Measurements from ENCODE around the gene TMEM138. TPM values are rescaled to one million over a fixed set of nuclear protein-coding genes. Genes with fewer than 3 reads are reported as not detected.

TMEM138 gene
- total RNA-seq, 1 experiment from 2014 or later, result 38.8 TPM

DNA sequence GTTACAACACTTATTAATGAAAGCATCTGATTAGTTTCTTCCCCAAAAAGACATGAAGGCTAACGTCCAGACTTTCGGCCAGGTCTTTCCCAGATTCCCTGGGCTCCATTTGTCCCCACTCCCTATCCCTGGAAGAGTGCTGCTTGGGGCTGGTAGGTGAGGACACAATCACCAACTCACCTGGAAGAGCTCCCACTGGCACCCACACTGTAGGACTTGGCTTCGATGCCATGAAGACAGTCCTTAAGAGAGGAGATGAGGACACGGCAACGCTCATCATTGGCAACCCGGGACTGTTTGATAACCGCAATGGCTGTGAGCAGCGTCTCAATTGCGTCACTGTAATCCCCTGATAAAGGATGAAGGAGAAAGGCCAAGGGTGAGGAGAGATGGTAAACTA lies 49.4 kb downstream of the TMEM138 start:
- H3K27ac Mint-ChIP-seq, result no peak overlapping the region
- TF ChIP-seq TCF7 (CRISPR knock-in tag; IDR thresholded peaks at IDR 0.05; ENCODE audit: low read depth), result no peak
- no peak for TF ChIP-seq OVOL2 (CRISPR knock-in tag; IDR thresholded peaks at IDR 0.05; ENCODE audit: borderline replicate concordance)
- TF ChIP-seq, protein P1, sequence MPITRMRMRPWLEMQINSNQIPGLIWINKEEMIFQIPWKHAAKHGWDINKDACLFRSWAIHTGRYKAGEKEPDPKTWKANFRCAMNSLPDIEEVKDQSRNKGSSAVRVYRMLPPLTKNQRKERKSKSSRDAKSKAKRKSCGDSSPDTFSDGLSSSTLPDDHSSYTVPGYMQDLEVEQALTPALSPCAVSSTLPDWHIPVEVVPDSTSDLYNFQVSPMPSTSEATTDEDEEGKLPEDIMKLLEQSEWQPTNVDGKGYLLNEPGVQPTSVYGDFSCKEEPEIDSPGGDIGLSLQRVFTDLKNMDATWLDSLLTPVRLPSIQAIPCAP (CRISPR knock-in tag; IDR thresholded peaks at IDR 0.05), result no peak
- TF ChIP-seq, protein P2, sequence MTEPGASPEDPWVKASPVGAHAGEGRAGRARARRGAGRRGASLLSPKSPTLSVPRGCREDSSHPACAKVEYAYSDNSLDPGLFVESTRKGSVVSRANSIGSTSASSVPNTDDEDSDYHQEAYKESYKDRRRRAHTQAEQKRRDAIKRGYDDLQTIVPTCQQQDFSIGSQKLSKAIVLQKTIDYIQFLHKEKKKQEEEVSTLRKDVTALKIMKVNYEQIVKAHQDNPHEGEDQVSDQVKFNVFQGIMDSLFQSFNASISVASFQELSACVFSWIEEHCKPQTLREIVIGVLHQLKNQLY (CRISPR knock-in tag; IDR thresholded peaks at IDR 0.05), result no peak
- no peak for TF ChIP-seq CDX4 (CRISPR knock-in tag; IDR thresholded peaks at IDR 0.05; ENCODE audit: borderline replicate concordance)
- no peak for TF ChIP-seq MYBL2 (CRISPR knock-in tag; IDR thresholded peaks at IDR 0.05)
- no peak for TF ChIP-seq CTCF (IDR thresholded peaks at IDR 0.05)

GRCh38 chr11:61413496-61413895 lies 51.3 kb downstream of the TMEM138 start:
- no peak overlapping the region for H3K27ac Mint-ChIP-seq
- ChIA-PET CTCF (interaction anchor here (0.7 to 1.1 kb wide), 2 partner anchors 28 to 225 kb away, joined by 3 read pairs; no protein-coding TSS in a partner anchor), POLR2A (interaction anchor here (0.7 kb wide), 1 partner anchor 22 kb away, joined by 4 read pairs; no protein-coding TSS in a partner anchor)
- peaks cover 87% of the 10 kb centered on the region for H3K36me3 Mint-ChIP-seq
- no peak overlapping the region for H3K4me3 Mint-ChIP-seq
- no peaks in the 10 kb centered on the region for H3K9me3 Mint-ChIP-seq
- no peak for DNase-seq (ENCODE audit: low spot score)
- H3K4me1 Mint-ChIP-seq, result no peaks in the 10 kb centered on the region
- H3K27me3 Mint-ChIP-seq (ENCODE audit: low read depth), result no peaks in the 10 kb centered on the region
- no peak for ATAC-seq
- TF ChIP-seq, protein P3, sequence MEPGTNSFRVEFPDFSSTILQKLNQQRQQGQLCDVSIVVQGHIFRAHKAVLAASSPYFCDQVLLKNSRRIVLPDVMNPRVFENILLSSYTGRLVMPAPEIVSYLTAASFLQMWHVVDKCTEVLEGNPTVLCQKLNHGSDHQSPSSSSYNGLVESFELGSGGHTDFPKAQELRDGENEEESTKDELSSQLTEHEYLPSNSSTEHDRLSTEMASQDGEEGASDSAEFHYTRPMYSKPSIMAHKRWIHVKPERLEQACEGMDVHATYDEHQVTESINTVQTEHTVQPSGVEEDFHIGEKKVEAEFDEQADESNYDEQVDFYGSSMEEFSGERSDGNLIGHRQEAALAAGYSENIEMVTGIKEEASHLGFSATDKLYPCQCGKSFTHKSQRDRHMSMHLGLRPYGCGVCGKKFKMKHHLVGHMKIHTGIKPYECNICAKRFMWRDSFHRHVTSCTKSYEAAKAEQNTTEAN (CRISPR knock-in tag; IDR thresholded peaks at IDR 0.05), result no peak
- TF ChIP-seq NR3C1 (CRISPR knock-in tag; conservative IDR thresholded peaks at IDR 0.05; ENCODE audit: low read depth) (no peak), NR1H2 (CRISPR knock-in tag; IDR thresholded peaks at IDR 0.05) (no peak), FOXK1 (CRISPR knock-in tag; IDR thresholded peaks at IDR 0.05) (no peak), RORB (CRISPR knock-in tag; IDR thresholded peaks at IDR 0.05) (no peak), SMAD4 (CRISPR knock-in tag; IDR thresholded peaks at IDR 0.05) (no peak), CTCF (IDR thresholded peaks at IDR 0.05) (no peak), E2F5 (CRISPR knock-in tag; IDR thresholded peaks at IDR 0.05) (no peak)
- TF ChIP-seq, protein P4, sequence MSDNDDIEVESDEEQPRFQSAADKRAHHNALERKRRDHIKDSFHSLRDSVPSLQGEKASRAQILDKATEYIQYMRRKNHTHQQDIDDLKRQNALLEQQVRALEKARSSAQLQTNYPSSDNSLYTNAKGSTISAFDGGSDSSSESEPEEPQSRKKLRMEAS (CRISPR knock-in tag; IDR thresholded peaks at IDR 0.05), result no peak
- TF ChIP-seq, protein P5, sequence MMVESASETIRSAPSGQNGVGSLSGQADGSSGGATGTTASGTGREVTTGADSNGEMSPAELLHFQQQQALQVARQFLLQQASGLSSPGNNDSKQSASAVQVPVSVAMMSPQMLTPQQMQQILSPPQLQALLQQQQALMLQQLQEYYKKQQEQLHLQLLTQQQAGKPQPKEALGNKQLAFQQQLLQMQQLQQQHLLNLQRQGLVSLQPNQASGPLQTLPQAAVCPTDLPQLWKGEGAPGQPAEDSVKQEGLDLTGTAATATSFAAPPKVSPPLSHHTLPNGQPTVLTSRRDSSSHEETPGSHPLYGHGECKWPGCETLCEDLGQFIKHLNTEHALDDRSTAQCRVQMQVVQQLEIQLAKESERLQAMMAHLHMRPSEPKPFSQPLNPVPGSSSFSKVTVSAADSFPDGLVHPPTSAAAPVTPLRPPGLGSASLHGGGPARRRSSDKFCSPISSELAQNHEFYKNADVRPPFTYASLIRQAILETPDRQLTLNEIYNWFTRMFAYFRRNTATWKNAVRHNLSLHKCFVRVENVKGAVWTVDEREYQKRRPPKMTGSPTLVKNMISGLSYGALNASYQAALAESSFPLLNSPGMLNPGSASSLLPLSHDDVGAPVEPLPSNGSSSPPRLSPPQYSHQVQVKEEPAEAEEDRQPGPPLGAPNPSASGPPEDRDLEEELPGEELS (CRISPR knock-in tag; IDR thresholded peaks at IDR 0.05), result no peak
- TF ChIP-seq, protein P6, sequence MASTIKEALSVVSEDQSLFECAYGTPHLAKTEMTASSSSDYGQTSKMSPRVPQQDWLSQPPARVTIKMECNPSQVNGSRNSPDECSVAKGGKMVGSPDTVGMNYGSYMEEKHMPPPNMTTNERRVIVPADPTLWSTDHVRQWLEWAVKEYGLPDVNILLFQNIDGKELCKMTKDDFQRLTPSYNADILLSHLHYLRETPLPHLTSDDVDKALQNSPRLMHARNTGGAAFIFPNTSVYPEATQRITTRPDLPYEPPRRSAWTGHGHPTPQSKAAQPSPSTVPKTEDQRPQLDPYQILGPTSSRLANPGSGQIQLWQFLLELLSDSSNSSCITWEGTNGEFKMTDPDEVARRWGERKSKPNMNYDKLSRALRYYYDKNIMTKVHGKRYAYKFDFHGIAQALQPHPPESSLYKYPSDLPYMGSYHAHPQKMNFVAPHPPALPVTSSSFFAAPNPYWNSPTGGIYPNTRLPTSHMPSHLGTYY (CRISPR knock-in tag; IDR thresholded peaks at IDR 0.05), result no peak
- TF ChIP-seq, protein P7, sequence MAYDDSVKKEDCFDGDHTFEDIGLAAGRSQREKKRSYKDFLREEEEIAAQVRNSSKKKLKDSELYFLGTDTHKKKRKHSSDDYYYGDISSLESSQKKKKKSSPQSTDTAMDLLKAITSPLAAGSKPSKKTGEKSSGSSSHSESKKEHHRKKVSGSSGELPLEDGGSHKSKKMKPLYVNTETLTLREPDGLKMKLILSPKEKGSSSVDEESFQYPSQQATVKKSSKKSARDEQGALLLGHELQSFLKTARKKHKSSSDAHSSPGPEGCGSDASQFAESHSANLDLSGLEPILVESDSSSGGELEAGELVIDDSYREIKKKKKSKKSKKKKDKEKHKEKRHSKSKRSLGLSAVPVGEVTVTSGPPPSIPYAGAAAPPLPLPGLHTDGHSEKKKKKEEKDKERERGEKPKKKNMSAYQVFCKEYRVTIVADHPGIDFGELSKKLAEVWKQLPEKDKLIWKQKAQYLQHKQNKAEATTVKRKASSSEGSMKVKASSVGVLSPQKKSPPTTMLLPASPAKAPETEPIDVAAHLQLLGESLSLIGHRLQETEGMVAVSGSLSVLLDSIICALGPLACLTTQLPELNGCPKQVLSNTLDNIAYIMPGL (CRISPR knock-in tag; IDR thresholded peaks at IDR 0.05), result no peak

More for the DNA sequence above, 49.4 kb downstream of the TMEM138 start:
- POLR2A ChIA-PET, result interaction anchor here (1.0 kb wide), 1 partner anchor 10 kb away, joined by 3 read pairs; no protein-coding TSS in a partner anchor
- DNase-seq (ENCODE audit: low spot score) (no peak), ATAC-seq (no peak)
- H3K9me3 Mint-ChIP-seq, result no peaks in the 10 kb centered on the region
- H3K27me3 Mint-ChIP-seq (ENCODE audit: low read depth), result no peaks in the 10 kb centered on the region
- no peaks in the 10 kb centered on the region for H3K4me1 Mint-ChIP-seq
- no peak overlapping the region for H3K4me3 Mint-ChIP-seq
- CTCF ChIA-PET, result no interaction called here
- H3K36me3 Mint-ChIP-seq, result peaks cover 87% of the 10 kb centered on the region
